ENCODE results near the gene ITIH2.
"Not testable (repeated sequence)": the region's sequence is repeated elsewhere in the genome, so short reads cannot be mapped to it uniquely, and the experiment has no call there.

- TF ChIP-seq POLR2AphosphoS5, POLR2A (IDR thresholded peaks at IDR 0.05; ENCODE audit: low read depth, low read length): not testable (repeated sequence)
Measured at GRCh38 chr10:7693194-7693593, 9.9 kb upstream of the ITIH2 start.

Measured in GM12892 (cell line).